ES-I3 (cell line): ENCODE results near the gene PTGER3.

Experiments used
- H3K36me3 ChIP-seq: 2 replicates; pipeline ENCODE4 v1.6.1; 2013; ENCODE audit warnings: mild to moderate bottlenecking, low read length, control low read depth, moderate library complexity; ENCODE audit not compliant: insufficient read depth
- H3K4me1 ChIP-seq: 2 replicates; pipeline ENCODE4 v1.6.1; 2013; ENCODE audit warnings: mild to moderate bottlenecking, control low read depth, low read length; ENCODE audit not compliant: insufficient read depth
- H3K9ac ChIP-seq: 2 replicates; pipeline ENCODE4 v1.6.1; 2013; ENCODE audit warnings: low read depth, mild to moderate bottlenecking, low read length, moderate library complexity
- H3K9me3 ChIP-seq: 2 replicates; pipeline ENCODE4 v1.6.1; 2013; ENCODE audit warnings: mild to moderate bottlenecking, low read length, moderate library complexity; ENCODE audit not compliant: control insufficient read depth, insufficient read depth

The PTGER3 gene

GRCh38 chr1:70922196-70922595 lies 125.4 kb downstream of the PTGER3 start:
- no peaks in the 10 kb centered on the region for H3K4me1 ChIP-seq
- H3K9me3 ChIP-seq = peaks cover 5% of the 10 kb centered on the region; the same call in 1 of the 2 replicates
- H3K9ac ChIP-seq = no peak overlapping the region
- no peaks in the 10 kb centered on the region for H3K36me3 ChIP-seq
